ENCODE measurements around the gene RAB3A. TPM values are rescaled to one million over a fixed set of nuclear protein-coding genes. Genes with fewer than 3 reads are reported as not detected.

Gene RAB3A
- total RNA-seq, 1 experiment from 2014 or later = 4.0 TPM

DNA sequence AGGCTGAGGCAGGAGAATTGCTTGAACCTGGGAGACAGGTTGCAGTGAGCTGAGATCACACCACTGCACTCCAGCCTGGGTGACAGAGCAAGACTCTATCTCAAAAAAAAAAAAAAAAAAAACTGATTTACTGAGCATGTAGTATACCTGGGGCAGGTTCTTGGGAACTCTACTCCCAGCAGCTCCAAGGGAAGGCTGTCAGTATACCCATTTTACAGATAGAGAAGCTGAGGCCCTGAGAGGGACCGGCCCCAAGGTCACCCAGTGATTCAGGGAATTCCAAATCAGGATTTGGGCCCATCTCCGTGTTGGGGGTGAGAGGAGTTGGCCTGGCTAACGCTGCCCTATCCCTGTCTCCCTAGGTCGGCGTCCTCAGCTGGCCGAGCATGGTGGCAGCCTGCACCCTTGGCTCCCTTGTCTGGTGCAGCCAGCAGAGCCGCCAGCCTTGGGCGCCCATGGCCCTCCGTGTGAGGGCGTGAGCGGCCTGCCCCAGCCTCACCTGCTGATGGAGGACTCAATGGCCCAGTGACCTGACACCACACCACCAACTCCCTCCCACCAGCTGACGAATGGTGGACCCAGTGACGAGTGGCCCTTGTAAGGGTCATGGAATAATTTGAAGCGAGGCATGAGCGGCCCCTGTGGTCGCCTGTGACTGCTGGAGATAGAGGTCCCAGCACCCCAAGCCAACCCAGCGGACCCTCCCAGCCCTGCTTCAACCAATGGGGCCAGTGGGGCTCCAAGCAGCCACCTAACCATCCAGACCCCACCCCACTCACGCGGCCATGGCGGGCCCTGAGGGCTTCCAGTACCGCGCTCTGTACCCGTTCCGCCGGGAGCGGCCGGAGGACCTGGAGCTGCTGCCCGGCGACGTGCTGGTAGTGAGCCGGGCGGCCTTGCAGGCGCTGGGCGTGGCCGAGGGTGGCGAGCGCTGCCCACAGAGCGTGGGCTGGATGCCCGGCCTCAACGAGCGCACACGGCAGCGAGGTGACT lies 48.5 kb downstream of the RAB3A start:
- peaks cover 15% of the 10 kb centered on the region for H3K4me1 ChIP-seq (replicated peaks; ENCODE audit: insufficient read depth)
- POLR2A ChIA-PET (ENCODE audit: unreplicated experiment) = no interaction called here
- H3K79me2 ChIP-seq (ENCODE audit: low read depth) = peaks cover 39% of the 10 kb centered on the region
- no peak overlapping the region for H3K4me3 ChIP-seq
- BruUV-seq (replicated peaks) = no TSS peak
- CTCF ChIA-PET = interaction anchor here (0.5 kb wide), 1 partner anchor 11 kb away, joined by 5 read pairs; no protein-coding TSS in a partner anchor
- H3K9me3 ChIP-seq (ENCODE audit: insufficient read depth, low read depth) = no peaks in the 10 kb centered on the region
- no peaks in the 10 kb centered on the region for H3K27me3 ChIP-seq (ENCODE audit: insufficient read depth, low read depth)
- H4K20me1 ChIP-seq (ENCODE audit: insufficient read depth) = peaks cover 34% of the 10 kb centered on the region
- no peak overlapping the region for H3K4me2 ChIP-seq
- peaks cover 5% of the 10 kb centered on the region; the same call in 1 of the 2 replicates for H3K36me3 ChIP-seq (ENCODE audit: low read depth)
- no peak for DNase-seq
- no peaks in the 10 kb centered on the region for H3K9me2 ChIP-seq (ENCODE audit: insufficient read depth)
- peaks cover 57% of the 10 kb centered on the region for H3F3A ChIP-seq (ENCODE audit: insufficient read depth, low read depth)
- TF ChIP-seq, protein P1, sequence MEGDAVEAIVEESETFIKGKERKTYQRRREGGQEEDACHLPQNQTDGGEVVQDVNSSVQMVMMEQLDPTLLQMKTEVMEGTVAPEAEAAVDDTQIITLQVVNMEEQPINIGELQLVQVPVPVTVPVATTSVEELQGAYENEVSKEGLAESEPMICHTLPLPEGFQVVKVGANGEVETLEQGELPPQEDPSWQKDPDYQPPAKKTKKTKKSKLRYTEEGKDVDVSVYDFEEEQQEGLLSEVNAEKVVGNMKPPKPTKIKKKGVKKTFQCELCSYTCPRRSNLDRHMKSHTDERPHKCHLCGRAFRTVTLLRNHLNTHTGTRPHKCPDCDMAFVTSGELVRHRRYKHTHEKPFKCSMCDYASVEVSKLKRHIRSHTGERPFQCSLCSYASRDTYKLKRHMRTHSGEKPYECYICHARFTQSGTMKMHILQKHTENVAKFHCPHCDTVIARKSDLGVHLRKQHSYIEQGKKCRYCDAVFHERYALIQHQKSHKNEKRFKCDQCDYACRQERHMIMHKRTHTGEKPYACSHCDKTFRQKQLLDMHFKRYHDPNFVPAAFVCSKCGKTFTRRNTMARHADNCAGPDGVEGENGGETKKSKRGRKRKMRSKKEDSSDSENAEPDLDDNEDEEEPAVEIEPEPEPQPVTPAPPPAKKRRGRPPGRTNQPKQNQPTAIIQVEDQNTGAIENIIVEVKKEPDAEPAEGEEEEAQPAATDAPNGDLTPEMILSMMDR (conservative IDR thresholded peaks at IDR 0.05) = no peak
- TF ChIP-seq EZH2 (IDR thresholded peaks at IDR 0.05; ENCODE audit: low read depth) = no peak
- no peak overlapping the region for H3K27ac ChIP-seq
- intact Hi-C loops (cut with micrococcal nuclease; ENCODE audit: unreplicated experiment) = loop anchor here (5.0 kb wide), 1 partner anchor 148 kb away; the partner anchor contains the start of gene ARRDC2
- no peak overlapping the region for H2AFZ ChIP-seq

DNA sequence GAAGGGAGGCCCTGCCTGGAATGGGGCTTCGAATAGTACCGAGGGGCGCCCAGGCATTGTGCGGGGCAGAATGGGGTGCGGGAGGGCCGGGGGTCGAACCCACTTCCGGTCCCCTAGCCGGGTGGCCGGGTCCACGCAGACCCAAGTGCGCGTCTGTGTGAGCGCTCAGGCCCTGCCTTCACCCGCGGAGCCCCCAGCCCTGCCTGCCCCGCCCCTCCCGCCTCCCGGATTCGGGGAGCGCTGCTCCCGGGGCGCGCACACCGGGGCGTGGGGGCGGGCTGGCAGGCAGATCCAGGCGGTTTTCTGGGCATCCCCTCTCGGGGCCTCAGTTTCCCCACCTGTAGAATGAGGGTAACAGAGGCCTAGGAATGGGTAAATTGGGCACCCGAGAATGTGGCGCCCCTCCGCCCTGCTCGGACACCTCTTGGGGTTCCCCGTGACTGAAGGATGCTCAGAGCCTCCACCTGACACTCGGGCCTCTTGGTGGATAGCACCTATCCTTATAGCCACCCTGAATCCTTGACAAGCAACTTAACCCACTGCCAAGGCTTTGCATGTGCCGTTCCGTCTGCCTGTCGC lies 50.2 kb downstream of the RAB3A start:
- peaks cover 39% of the 10 kb centered on the region for H3K79me2 ChIP-seq (ENCODE audit: low read depth)
- no peaks in the 10 kb centered on the region for H3K9me3 ChIP-seq (ENCODE audit: insufficient read depth, low read depth)
- no peaks in the 10 kb centered on the region for H3K9me2 ChIP-seq (ENCODE audit: insufficient read depth)
- DNase-seq = no peak
- TF ChIP-seq EZH2 (IDR thresholded peaks at IDR 0.05; ENCODE audit: low read depth) = no peak
- TF ChIP-seq, protein P1 (conservative IDR thresholded peaks at IDR 0.05) = no peak
- peaks cover 44% of the 10 kb centered on the region for H3F3A ChIP-seq (ENCODE audit: insufficient read depth, low read depth)
- H3K36me3 ChIP-seq (ENCODE audit: low read depth) = no peaks in the 10 kb centered on the region; the same call in 1 of the 2 replicates
- BruUV-seq (replicated peaks) = no TSS peak
- peak overlapping the region; percentile 73 for H3K4me3 ChIP-seq
- H4K20me1 ChIP-seq (ENCODE audit: insufficient read depth) = peaks cover 33% of the 10 kb centered on the region
- ChIA-PET CTCF (no interaction called here), POLR2A (ENCODE audit: unreplicated experiment) (no interaction called here)
- peaks cover 15% of the 10 kb centered on the region for H3K4me1 ChIP-seq (replicated peaks; ENCODE audit: insufficient read depth)
- H3K4me2 ChIP-seq = peak overlapping the region; percentile 98
- H3K27ac ChIP-seq = peak overlapping the region; percentile 40
- peak overlapping the region; percentile 95 for H2AFZ ChIP-seq
- intact Hi-C loops (cut with micrococcal nuclease; ENCODE audit: unreplicated experiment) = loop anchor here (2.0 to 5.0 kb wide), 4 partner anchors 39 to 259 kb away; partner anchors contain the start of gene MPV17L2
- H3K27me3 ChIP-seq (ENCODE audit: insufficient read depth, low read depth) = no peaks in the 10 kb centered on the region

DNA sequence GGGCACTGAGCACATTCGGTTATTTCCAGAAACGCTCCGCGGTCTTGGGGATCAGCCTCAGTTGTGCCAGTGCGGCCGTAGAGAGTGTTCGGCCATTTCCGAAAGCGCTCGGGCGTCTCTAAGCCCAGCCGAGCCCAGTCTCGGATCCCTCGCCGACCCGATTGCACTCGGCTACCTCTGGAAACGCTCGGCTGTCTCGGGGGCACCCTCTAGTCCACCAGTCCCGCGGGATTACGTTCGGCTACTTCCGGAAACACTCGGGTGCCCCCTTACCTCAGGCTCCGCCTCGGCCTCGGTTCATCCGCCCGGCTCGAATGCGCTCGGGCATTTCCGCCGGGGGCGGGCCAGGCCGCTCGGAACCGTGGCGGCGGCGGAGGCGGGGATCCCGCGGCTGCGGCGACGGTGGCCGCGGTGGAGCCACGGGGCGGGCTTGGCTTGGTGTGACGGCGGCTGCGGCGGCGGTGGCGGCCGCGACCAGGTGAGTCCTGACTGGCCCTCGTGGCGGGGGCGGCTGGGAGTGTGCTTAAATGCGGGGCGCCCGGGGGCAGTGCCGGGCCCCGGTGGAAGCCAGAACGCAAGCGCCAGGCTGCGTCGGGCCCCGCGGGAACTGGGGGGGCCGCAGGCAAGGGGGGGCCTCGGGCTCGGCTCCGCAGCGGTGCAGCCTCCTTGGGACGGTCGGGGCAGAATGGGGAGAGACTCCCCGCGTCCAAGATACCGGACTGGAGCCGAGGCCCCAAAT lies 50.9 kb downstream of the RAB3A start, which contains the start of gene PIK3R2:
TSS of gene PIK3R2 (plus strand) at position 347 of the 739 bp plus-strand sequence. CDS start 2,717 bp downstream, outside the sequence.
- intact Hi-C loops (cut with micrococcal nuclease; ENCODE audit: unreplicated experiment) = loop anchor here (2.0 to 5.0 kb wide), 4 partner anchors 40 to 259 kb away; partner anchors contain the start of gene MPV17L2
- Histone ChIP-seq H2AFZ (peak within 1 kb of the TSS; percentile 97), H3K9me2 (ENCODE audit: insufficient read depth) (no peaks in the 10 kb centered on the region), H3K4me2 (peak within 1 kb of the TSS; percentile 98), H3K4me3 (peak within 1 kb of the TSS; percentile 73), H3K4me1 (replicated peaks; ENCODE audit: insufficient read depth) (peaks cover 15% of the 10 kb centered on the region), H3F3A (ENCODE audit: insufficient read depth, low read depth) (peaks cover 37% of the 10 kb centered on the region), H3K27ac (peak within 1 kb of the TSS; percentile 91), H3K79me2 (ENCODE audit: low read depth) (peaks cover 39% of the 10 kb centered on the region), H3K36me3 (ENCODE audit: low read depth) (no peaks in the 10 kb centered on the region), H3K9me3 (ENCODE audit: insufficient read depth, low read depth) (no peaks in the 10 kb centered on the region), H4K20me1 (ENCODE audit: insufficient read depth) (peaks cover 29% of the 10 kb centered on the region), H3K27me3 (ENCODE audit: insufficient read depth, low read depth) (no peaks in the 10 kb centered on the region)
- peak; percentile 98 to 99 for DNase-seq
- TF ChIP-seq, protein P1 (conservative IDR thresholded peaks at IDR 0.05) = peak; percentile 13
- TF ChIP-seq EZH2 (IDR thresholded peaks at IDR 0.05; ENCODE audit: low read depth) = no peak
- POLR2A ChIA-PET (ENCODE audit: unreplicated experiment) = no interaction called here
- CTCF ChIA-PET = no interaction called here
- no TSS peak for BruUV-seq (replicated peaks)
